Pancreas (tissue), 10 donors: ENCODE measurements around the gene CTDSP2. TPM values are rescaled to one million over a fixed set of nuclear protein-coding genes. Genes with fewer than 3 reads are reported as not detected.

Experiments
- ATAC-seq, 4 donors: fragments of 200-7000 bp; cut with Tn5 transposase; one replicate each; pipeline versions ENCODE4 v1.8.0 to v1.9.1; 2020; ENCODE audit warnings: mild to moderate bottlenecking in 4 of 4, moderate library complexity in 4 of 4
- DNase-seq, 6 donors: peaks; one replicate each; pipeline ENCODE4 v3.0.0-alpha.2; 2020
- FAIRE-seq: peaks from 2 replicates; lab custom pipeline; 2012; peaks lifted over from hg19 to GRCh38; lab: Jason Lieb, UNC
- H3K27ac ChIP-seq, 4 donors: fragments of 200-600 bp; sonication (generic); 1 replicate in 3 of 4; 2 replicates in 1 of 4; pipeline versions ENCODE4 v1.5.0 to v1.8.0; 2020
- H3K27me3 ChIP-seq, 4 donors: fragments of 200-600 bp; one replicate each; pipeline ENCODE4 v1.8.0; 2021
- H3K36me3 ChIP-seq, 3 donors: fragments of 200-600 bp; sonication (generic) in 1 of 3; one replicate each; pipeline versions ENCODE4 v1.5.0 to v1.8.0; 2020 to 2021
- H3K4me1 ChIP-seq, 3 donors: fragments of 200-600 bp; one replicate each; pipeline ENCODE4 v1.8.0; 2021
- H3K4me3 ChIP-seq, 4 donors: fragments of 200-600 bp; sonication (generic) in 2 of 4; one replicate each; pipeline versions ENCODE4 v1.5.0 to v1.8.0; 2020 to 2021
- H3K9me3 ChIP-seq, 4 donors: fragments of 200-600 bp; one replicate each; pipeline ENCODE4 v1.8.0; 2021
- WGBS, 2 donors: extraction: QIAGEN DNeasy Blood & Tissue Kit; methylation state at CpG; one replicate each; pipeline ENCODE4 v1.1.7; 2013; 5-methylcytosine and 5-hydroxymethylcytosine counted together
- intact Hi-C, 3 donors: fragments of 100-400 bp; cut with DNase I; formaldehyde crosslinking; loops; one replicate each; pipeline versions ENCODE4 v1.11.1 to v1.14.2; 2022
- polyA plus RNA-seq, 2 donors: library from polyadenylated mRNA; stranded (reverse); fragments of 200-250 nt; gene quantifications; one replicate each; pipeline ENCODE4 v1.2.3, GENCODE V29; 2013
- total RNA-seq, 6 donors: library from RNA; stranded (reverse); fragmentation: NEBNext Ultra II Directional in 4 of 6; extraction: Animal tissue kit (Norgen Biotek cat#: 25700) in 4 of 6; gene quantifications; one replicate each; pipeline versions ENCODE4 v1.2.1 to v1.2.4, GENCODE V29; 2021 to 2023
- TF ChIP-seq, protein P1 (sequence below), 4 donors: fragments of 200-600 bp; sonication (generic) in 3 of 4; IDR thresholded peaks; one replicate each; pipeline versions ENCODE4 v1.5.0 to v1.8.0; 2021; ENCODE audit warnings: antibody characterized with exemption in 4 of 4
- donor health status: healthy with polysubstance abuse.
- donor health status: DM: no; HTN: no; CAD: no; lungs with moderate emphysema.
- donor health status: DM: no; HTN: no; CAD: no.
- donor health status: control.
- donor health status: control.
- donor health status: Bipolar disorder and iron deficiency.
- donor health status: DM: yes; HTN: yes; CAD: no.
- donor health status: DM: no; HTN: no; CAD: no.
- donor health status: DM: no; HTN: no; CAD: no.
- donor health status: DM: yes; HTN: yes; CAD: no.

The CTDSP2 gene
- total and polyA plus RNA-seq, 8 donors: 38.7 to 165 (median 90.3) TPM

GRCh38 chr12:57877876-57878275, 31.3 kb upstream of the CTDSP2 start:
- Histone ChIP-seq H3K4me1 (no peaks in the 10 kb centered on the region), H3K27ac (no peak overlapping the region), H3K4me3 (no peak overlapping the region), H3K9me3 (no peaks in the 10 kb centered on the region), H3K36me3 (no peaks in the 10 kb centered on the region), H3K27me3 (no peaks in the 10 kb centered on the region)
- ATAC-seq (no peak), FAIRE-seq (no peak), DNase-seq (no peak)
- TF ChIP-seq, protein P1, sequence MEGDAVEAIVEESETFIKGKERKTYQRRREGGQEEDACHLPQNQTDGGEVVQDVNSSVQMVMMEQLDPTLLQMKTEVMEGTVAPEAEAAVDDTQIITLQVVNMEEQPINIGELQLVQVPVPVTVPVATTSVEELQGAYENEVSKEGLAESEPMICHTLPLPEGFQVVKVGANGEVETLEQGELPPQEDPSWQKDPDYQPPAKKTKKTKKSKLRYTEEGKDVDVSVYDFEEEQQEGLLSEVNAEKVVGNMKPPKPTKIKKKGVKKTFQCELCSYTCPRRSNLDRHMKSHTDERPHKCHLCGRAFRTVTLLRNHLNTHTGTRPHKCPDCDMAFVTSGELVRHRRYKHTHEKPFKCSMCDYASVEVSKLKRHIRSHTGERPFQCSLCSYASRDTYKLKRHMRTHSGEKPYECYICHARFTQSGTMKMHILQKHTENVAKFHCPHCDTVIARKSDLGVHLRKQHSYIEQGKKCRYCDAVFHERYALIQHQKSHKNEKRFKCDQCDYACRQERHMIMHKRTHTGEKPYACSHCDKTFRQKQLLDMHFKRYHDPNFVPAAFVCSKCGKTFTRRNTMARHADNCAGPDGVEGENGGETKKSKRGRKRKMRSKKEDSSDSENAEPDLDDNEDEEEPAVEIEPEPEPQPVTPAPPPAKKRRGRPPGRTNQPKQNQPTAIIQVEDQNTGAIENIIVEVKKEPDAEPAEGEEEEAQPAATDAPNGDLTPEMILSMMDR (IDR thresholded peaks at IDR 0.05): no peak
- intact Hi-C loops: no loop called here
- whole genome bisulfite sequencing, 2 donors: 78 to 85% methylated on average over 3 of the region's 3 CpGs

GRCh38 chr12:57875753-57876547, 29.4 kb upstream of the CTDSP2 start:
- Histone ChIP-seq H3K4me1 (no peaks in the 10 kb centered on the region), H3K9me3 (no peaks in the 10 kb centered on the region), H3K27me3 (no peaks in the 10 kb centered on the region), H3K36me3 (no peaks in the 10 kb centered on the region), H3K27ac (no peak overlapping the region), H3K4me3 (no peak overlapping the region)
- intact Hi-C loops: no loop called here
- FAIRE-seq (no peak), DNase-seq (no peak), ATAC-seq (no peak)
- TF ChIP-seq, protein P1 (IDR thresholded peaks at IDR 0.05): no peak
- WGBS, 2 donors: 68 to 79% methylated on average over 5 of the region's 5 CpGs

DNA sequence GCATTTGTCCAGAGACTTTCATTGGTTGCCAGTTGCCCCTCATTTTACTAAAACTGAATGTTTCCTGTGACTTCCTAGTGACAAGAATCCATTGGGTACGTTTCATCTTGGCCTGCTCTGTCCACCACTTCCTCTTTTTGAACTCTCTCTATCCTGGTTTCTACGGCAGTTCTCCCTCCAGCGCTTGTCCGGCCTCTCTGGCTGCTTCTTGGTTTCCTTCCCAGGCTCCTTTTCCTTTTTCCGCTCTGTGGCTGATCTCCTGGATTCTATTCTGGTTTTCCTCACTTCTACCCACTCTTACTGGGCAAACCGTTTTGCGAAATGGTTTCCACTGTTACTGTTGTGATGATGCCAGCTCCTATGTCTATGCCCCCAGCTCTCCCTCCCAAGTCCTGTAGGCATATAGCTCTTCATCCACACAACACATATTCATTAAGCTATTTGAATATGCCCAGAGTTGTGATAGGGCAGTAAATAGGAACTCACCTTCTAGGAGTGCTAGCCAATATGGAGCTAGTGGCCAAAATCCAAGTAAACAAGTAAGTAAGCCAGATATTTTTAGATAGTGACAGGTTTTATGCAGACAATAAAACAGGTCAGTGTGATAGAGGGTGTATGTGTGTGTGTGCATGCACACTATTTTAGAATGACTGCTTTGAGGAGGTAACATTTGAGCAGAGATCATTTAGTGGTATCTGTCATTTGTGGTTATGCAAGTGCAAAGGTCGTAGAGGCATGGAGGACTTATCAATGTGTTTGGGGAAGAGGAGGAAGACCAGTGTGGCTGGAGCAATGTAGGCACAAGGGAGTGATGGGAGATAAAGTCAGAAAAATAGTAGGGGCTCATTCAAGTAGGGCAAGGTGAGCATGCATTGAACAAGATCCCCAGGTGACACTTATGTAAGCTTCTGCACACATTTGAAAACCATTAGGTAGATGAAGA, 27.9 kb upstream of the CTDSP2 start:
- no peaks in the 10 kb centered on the region for H3K9me3 ChIP-seq
- H3K27ac ChIP-seq: no peak overlapping the region
- H3K4me3 ChIP-seq: no peak overlapping the region
- WGBS, 2 donors: 78 to 82% methylated on average over 8 of the region's 8 CpGs
- DNase-seq: no peak
- no peaks in the 10 kb centered on the region for H3K36me3 ChIP-seq
- ATAC-seq: peak in 2 of 4 donors; percentile 45 to 55
- intact Hi-C loops: no loop called here
- FAIRE-seq: no peak
- H3K4me1 ChIP-seq: no peaks in the 10 kb centered on the region
- no peaks in the 10 kb centered on the region for H3K27me3 ChIP-seq
- TF ChIP-seq, protein P1 (IDR thresholded peaks at IDR 0.05): no peak

DNA sequence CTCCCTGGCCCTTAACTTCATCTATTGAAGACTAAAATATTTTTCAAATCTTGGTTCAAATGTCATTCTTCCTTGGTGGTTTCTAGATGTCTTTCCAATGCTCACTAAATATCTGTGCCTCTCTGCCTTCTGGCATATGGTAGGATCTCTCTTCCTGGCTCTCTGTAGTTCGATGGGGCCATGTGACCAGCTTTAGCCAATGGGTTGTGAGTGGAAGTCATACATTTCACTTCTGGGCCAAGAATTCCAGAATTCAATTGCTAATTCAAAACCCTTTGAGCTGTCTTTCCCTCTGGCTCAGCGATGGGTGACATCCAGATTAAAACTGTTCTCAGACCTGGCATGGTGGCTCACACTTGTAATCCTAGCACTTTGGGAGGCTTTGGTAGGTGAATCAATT, 25.8 kb upstream of the CTDSP2 start:
- ATAC-seq (no peak), FAIRE-seq (no peak), DNase-seq (peak in 1 of 6 donors; percentile 0)
- Histone ChIP-seq H3K36me3 (no peaks in the 10 kb centered on the region), H3K4me1 (no peaks in the 10 kb centered on the region), H3K27me3 (no peaks in the 10 kb centered on the region), H3K4me3 (no peak overlapping the region), H3K27ac (no peak overlapping the region), H3K9me3 (no peaks in the 10 kb centered on the region)
- TF ChIP-seq, protein P1 (IDR thresholded peaks at IDR 0.05): no peak
- intact Hi-C loops: no loop called here
- WGBS, 2 donors: 76% methylated on average over 2 of the region's 2 CpGs
